ENCODE measurements around the gene RBFOX1. TPM values are rescaled to one million over a fixed set of nuclear protein-coding genes. Genes with fewer than 3 reads are reported as not detected.

Gene RBFOX1
- total RNA-seq, 1 donor from 2014 or later, result 4.0 TPM

DNA sequence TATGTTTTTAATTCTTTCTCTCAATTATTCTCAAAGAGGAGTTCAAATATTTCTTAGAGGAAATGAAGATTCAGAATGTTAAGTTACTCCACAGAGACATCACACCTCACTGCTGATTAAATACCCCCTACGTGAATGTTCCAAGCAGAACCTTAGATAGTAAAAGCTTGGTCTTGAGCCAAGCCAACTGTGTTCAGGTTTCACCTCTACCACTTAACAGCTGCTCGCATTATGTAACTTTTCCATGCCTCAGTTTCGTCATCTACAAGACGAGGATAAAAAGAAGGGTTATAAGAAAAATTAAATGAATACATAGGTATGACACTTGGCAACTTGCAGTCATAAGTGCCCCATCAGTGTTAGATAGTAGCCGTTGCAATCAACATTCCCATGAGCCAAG is 356.2 kb downstream of the RBFOX1 start:
- DNase-seq (ENCODE audit: low spot score), result no peak

DNA sequence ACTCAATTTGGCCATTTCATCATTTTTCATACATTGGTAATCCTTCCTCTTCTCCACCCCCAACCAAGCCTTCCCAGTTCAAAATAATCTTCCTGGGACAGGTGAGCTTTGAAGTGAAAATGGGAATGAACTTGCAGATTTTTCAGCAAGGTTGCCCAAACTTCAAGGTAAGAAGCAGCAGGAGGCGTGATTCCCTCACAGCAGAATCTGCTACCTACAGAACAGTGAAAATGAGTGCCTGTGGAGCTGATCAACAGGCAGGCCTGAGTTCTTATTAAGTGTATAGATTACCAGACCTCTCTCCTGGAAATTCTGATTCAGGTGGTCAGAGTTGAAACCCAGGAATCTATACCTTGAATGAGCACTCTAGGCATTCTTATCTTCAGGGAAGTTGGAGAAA is 356.6 kb downstream of the RBFOX1 start:
- DNase-seq (ENCODE audit: low spot score), result no peak

DNA sequence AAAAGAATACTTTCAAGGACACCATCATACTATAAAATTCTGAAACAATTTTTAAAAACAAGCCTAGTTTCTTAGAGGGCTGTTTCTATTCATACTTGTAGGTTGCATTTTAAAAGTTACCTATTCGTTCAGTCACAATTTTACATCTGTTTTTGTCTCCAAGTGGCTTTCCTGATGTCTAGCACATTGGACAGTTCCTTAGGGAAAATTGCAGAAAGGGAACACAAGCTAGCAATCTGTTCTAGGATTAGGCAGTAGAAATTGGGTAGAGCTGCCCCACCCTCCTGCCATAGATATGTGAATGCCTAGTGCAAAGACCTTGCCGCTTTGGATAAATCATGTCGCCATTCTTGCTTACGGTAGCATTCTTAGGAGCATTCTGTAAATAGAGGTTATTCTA is 358.9 kb downstream of the RBFOX1 start:
- DNase-seq (ENCODE audit: low spot score), result no peak

- no peak for DNase-seq (ENCODE audit: low spot score)
These were observed 371.0 kb downstream of the RBFOX1 start for GRCh38 chr16:7703672-7704071.

- no peak for DNase-seq (ENCODE audit: low spot score)
These were observed 373.2 kb downstream of the RBFOX1 start for GRCh38 chr16:7705885-7706284.

- no peak for DNase-seq (ENCODE audit: low spot score)
These were observed 376.5 kb downstream of the RBFOX1 start for GRCh38 chr16:7709186-7709585.

GRCh38 chr16:7713244-7713643 is 380.6 kb downstream of the RBFOX1 start:
- no peak for DNase-seq (ENCODE audit: low spot score)

GRCh38 chr16:7714775-7715174 is 382.1 kb downstream of the RBFOX1 start:
- DNase-seq (ENCODE audit: low spot score), result no peak

- DNase-seq (ENCODE audit: low spot score), result no peak
These were observed 384.3 kb downstream of the RBFOX1 start for GRCh38 chr16:7716660-7717550.

- no peak for DNase-seq (ENCODE audit: low spot score)
These were observed 390.1 kb downstream of the RBFOX1 start for GRCh38 chr16:7722761-7723160.

GRCh38 chr16:7731141-7731540 is 398.5 kb downstream of the RBFOX1 start:
- DNase-seq (ENCODE audit: low spot score), result no peak

GRCh38 chr16:7736138-7736665 is 403.6 kb downstream of the RBFOX1 start:
- DNase-seq (ENCODE audit: low spot score), result no peak

- no peak for DNase-seq (ENCODE audit: low spot score)
These were observed 410.0 kb downstream of the RBFOX1 start for GRCh38 chr16:7742626-7743025.

GRCh38 chr16:7744546-7745264 is 412.1 kb downstream of the RBFOX1 start:
- no peak for DNase-seq (ENCODE audit: low spot score)

DNA sequence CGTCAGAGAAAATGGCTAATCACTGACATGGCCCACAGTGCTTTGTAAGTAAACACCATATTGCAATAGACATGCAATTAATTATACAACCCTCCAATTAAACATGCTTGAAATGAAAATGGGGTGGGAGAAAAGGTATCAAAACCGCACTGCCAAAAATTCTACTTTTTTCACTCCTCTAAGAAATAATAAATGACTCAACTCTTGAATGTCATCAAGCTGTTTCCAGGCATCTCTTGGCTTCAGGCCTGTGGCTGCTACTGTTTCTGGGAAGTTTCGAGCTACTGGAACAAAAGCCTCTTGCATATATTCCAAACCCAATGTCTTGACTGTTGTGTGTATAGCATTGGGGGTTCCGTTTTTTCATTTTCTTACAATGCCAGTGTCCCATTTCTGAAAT is 412.6 kb downstream of the RBFOX1 start:
- no peak for DNase-seq (ENCODE audit: low spot score)

DNA sequence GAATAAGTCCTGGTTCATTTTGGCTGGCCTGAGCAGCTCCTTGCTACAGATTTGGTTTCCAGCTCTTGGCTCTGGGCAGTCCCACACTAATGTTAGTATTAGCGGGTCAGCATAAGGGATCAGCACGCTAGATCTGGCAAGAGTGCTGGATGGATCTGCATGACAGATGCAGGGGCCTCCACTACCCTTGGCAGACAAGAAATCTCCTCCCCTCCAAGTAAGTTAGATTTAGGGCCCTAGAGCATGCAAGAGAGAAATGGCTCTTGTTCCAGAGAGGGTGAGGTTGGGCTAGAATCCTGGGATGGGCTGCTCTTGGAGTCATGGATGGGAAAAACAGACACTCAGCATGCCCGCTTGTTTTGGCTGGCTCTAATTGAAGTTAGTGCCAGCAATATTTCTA is 414.3 kb downstream of the RBFOX1 start:
- no peak for DNase-seq (ENCODE audit: low spot score)

DNA sequence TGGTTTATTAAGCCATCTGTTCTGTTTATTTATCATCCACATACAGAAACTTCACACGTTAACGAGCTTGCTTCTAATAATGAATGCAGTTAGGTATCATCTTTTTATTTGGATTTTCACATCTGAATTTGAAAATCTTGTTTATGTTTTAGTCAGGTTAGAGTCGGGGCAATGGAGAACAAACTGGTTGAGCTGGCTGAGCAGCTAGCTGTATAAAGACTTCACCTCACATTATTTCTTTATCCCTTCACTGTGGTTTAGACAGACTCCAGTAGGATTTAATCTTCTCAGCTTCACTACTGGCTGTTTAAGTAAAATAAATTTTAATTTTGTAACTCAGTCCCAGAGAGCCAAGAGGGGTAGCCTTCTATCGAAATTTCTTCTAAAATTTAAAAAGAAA is 415.9 kb downstream of the RBFOX1 start:
- no peak for DNase-seq (ENCODE audit: low spot score)

GRCh38 chr16:7755347-7755882 is 422.8 kb downstream of the RBFOX1 start:
- DNase-seq (ENCODE audit: low spot score), result no peak
